IPS-18a (cell line): ENCODE results near the gene CCDC188.

Experiments
- H3K27ac ChIP-seq: one replicate; pipeline ENCODE4 v1.5.1; 2013; ENCODE audit warnings: low read length
- H3K27me3 ChIP-seq: one replicate; pipeline ENCODE4 v1.6.1; 2013; ENCODE audit warnings: mild to moderate bottlenecking, low read length; ENCODE audit not compliant: control insufficient read depth, insufficient read depth
- H3K36me3 ChIP-seq: one replicate; pipeline ENCODE4 v1.6.1; 2013; ENCODE audit warnings: low read depth, low read length; ENCODE audit not compliant: control insufficient read depth
- H3K4me1 ChIP-seq: one replicate; pipeline ENCODE4 v1.6.1; 2013; ENCODE audit warnings: low read depth, low read length; ENCODE audit not compliant: control insufficient read depth
- H3K4me3 ChIP-seq: one replicate; pipeline ENCODE4 v1.5.1; 2013; ENCODE audit warnings: low read length
- H3K9ac ChIP-seq: one replicate; pipeline ENCODE4 v1.6.1; 2013; ENCODE audit warnings: mild to moderate bottlenecking, low read length, moderate library complexity
- H3K9me3 ChIP-seq: one replicate; pipeline ENCODE4 v1.6.1; 2013; ENCODE audit warnings: low read depth, low read length; ENCODE audit not compliant: control insufficient read depth

The CCDC188 gene

DNA sequence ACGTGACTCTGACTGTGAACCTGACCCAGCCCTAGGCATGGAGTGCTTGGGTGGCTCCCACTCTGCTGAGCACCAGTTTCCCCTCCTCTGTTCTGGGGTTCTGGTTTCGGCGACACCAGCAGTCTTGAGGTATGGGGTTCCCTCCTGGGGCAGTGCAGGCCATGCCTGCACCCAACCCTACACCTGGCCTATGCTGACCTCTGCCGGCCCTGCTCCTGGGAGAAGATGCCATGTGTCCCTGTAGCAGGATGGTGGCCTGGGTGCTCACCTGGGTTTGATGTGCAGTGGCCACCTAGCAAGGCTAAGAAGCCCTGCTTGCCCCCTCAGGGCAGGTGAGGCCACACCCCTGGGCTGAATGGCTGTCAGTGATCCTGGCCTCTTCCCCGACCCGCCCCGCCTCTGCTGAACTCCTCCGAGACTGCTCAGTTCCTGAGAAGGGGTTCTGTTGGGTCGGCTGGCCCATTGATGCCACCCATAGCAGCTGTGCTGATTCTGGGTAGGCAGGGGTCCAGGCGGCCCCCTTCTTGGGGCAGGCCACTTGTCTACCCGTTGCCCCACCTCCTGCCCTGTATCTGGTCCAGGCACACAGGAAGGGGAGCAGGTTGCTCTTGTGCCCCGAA is 16.8 kb downstream of the CCDC188 start:
- no peaks in the 10 kb centered on the region for H3K9me3 ChIP-seq
- H3K27ac ChIP-seq = no peak overlapping the region
- no peaks in the 10 kb centered on the region for H3K4me1 ChIP-seq
- no peak overlapping the region for H3K9ac ChIP-seq
- no peaks in the 10 kb centered on the region for H3K27me3 ChIP-seq
- no peaks in the 10 kb centered on the region for H3K36me3 ChIP-seq
- H3K4me3 ChIP-seq = no peak overlapping the region

DNA sequence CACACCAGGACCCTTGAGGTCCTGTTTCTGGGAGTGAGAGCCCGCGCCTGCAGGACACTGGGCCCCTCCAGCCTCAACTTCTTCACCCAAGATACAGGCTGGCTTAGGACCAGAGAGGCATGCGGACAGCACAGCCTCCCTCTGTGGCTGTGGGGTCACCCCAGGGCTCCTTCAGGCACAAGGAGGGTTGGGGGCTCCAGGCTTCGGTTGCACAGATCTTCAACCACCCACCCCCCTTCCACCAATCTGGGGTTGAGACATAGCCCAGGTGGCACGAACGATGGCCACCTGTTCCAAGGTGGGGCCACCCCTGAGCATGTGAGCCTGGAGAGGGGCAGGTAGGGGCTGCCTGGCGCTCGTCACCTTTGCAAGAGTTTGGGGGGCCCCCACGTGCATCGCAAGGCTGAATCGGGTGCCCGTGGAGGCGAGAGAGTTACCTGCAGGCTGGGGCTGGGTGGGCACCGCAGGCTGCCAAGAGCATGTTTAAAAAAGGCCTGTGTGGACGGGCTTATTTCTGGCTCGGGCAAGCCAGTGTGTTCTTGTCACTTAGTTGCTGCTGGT is 18.1 kb downstream of the CCDC188 start:
- H3K4me1 ChIP-seq = no peaks in the 10 kb centered on the region
- H3K4me3 ChIP-seq = peak overlapping the region; percentile 65
- H3K27ac ChIP-seq = no peak overlapping the region
- H3K27me3 ChIP-seq = no peaks in the 10 kb centered on the region
- no peaks in the 10 kb centered on the region for H3K9me3 ChIP-seq
- H3K36me3 ChIP-seq = peaks cover 3% of the 10 kb centered on the region
- H3K9ac ChIP-seq = no peak overlapping the region

DNA sequence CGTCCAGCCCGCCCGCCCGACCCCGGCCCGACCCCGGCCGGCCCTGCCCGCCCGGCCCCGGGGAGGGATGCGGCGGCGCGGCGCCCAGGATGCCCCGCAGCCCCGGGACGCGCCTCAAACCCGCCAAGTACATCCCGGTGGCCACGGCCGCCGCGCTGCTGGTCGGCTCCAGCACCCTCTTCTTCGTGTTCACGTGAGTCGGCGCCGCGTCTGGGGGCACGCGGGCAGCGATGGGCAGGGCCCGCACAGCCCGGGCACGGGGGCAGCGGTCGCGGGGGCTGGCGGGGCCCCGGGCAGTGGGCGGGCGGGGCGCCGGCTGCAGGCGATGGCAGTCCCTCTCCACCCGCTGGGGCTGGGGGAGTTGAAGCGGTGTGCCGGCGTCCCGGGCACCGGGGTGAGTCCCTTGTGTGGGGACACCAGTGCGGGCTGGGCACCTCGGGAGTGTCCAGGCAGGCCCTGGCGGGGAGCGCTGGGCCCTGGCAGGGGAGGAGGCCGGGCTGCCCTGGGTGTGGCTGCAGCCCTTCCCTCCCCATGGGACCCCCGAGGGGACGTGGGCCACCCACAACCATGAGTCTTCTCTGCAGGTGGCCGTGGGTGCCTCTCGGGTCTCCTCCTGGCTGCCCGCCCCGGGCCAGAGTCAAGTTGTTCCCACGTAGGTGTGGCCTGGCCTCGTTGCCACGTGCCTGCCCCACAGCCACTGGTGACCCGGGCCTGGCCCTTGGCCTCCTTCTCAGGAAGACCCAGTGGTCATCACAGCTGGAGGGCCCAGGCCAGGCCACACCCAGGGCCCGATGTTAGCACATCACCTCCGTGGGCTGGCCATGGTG is 18.8 kb downstream of the CCDC188 start:
- Histone ChIP-seq H3K4me1 (no peaks in the 10 kb centered on the region), H3K9me3 (no peaks in the 10 kb centered on the region), H3K27ac (no peak overlapping the region), H3K36me3 (peaks cover 10% of the 10 kb centered on the region), H3K4me3 (peak overlapping the region; percentile 65), H3K27me3 (no peaks in the 10 kb centered on the region), H3K9ac (no peak overlapping the region)

DNA sequence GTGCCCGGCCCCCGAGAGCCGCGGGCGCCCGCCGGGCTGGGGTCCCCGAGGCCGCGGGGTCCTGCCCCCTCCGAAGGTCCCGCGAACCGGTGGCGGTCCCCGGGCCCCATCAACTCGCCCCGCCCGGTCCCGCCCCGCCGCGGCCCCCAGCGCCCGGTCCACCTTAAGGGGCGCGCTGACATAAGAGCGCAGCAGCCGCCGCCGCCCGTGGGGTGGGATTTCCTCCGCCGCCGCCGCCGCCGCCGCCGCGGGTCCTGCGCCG is 19.3 kb downstream of the CCDC188 start, which contains the start of gene ZDHHC8:
Gene ZDHHC8 (plus strand): TSS at position 208 of the 262 bp plus-strand sequence. CDS start 144 bp downstream, outside the sequence.
- Histone ChIP-seq H3K9me3 (no peaks in the 10 kb centered on the region), H3K27me3 (no peaks in the 10 kb centered on the region), H3K9ac (no peak within 1 kb of the TSS), H3K27ac (no peak within 1 kb of the TSS), H3K4me1 (no peaks in the 10 kb centered on the region), H3K4me3 (peak within 1 kb of the TSS; percentile 65), H3K36me3 (peaks cover 16% of the 10 kb centered on the region)

DNA sequence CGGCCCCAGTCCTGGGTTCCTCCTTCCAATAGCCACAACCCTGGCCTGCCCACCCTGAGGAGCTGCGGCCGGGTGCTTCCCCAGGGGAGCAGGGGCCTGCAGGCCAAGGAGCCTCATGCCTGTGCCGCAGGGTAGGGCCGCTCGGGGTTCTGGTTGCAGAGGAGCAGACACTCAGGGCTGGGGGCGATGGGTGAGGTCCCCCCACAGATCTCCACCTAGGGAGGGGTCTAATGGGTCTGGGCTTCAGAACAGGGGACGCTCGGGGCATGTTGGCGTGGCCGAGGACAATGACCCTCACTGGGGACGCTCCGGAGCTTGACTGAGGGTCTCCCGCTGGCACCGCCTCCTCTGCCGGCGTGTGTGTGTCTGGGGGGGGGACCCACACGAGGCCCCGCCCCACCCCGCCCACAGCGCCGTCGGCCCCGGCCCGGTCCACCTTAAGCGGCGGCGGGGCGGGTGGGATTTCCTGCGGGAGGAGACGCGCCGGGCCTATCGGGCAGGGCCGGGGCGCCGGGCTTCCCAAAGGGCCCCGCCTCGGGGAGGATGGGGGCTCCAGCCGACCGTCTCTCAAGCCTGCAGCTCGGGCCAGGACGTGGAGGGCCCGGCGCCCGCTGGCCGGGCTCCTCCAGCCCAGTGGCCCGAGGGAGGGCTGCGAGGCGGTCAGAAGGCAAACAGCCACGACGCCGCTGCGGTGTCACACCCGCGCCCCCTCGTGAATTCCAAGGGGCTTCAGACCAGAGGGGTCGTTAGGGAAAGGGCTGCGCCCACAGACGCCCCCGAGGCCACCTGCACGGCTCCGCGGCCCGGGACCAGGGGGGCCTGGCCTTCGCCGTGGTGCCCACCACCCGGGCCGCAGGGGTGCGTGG is 19.9 kb downstream of the CCDC188 start:
- Histone ChIP-seq H3K27me3 (no peaks in the 10 kb centered on the region), H3K4me3 (peak overlapping the region; percentile 55), H3K36me3 (peaks cover 22% of the 10 kb centered on the region), H3K9ac (no peak overlapping the region), H3K27ac (no peak overlapping the region), H3K4me1 (no peaks in the 10 kb centered on the region), H3K9me3 (no peaks in the 10 kb centered on the region)

DNA sequence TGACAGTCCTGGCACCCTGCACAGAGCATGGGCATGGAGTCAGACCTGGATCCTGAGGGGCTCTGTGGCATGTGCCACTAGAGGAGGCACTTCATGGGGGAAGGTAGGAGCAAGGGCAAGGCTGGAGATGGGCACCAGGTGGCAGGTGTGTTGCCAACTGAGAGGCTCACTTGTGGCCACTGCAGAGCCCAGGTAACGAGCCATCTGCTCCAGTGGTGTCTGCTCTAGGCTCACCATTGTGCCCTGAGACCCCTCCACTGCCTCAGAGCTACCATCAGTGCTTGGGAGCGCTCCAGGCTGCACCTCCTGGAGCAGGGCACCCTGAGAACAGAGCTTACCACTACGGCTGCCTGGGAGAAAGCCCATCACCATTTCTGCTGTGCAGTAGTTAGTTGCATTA is 20.5 kb downstream of the CCDC188 start:
- no peaks in the 10 kb centered on the region for H3K4me1 ChIP-seq
- H3K36me3 ChIP-seq = peaks cover 28% of the 10 kb centered on the region
- no peak overlapping the region for H3K9ac ChIP-seq
- H3K27me3 ChIP-seq = no peaks in the 10 kb centered on the region
- peak overlapping the region; percentile 55 for H3K4me3 ChIP-seq
- H3K9me3 ChIP-seq = no peaks in the 10 kb centered on the region
- H3K27ac ChIP-seq = no peak overlapping the region

DNA sequence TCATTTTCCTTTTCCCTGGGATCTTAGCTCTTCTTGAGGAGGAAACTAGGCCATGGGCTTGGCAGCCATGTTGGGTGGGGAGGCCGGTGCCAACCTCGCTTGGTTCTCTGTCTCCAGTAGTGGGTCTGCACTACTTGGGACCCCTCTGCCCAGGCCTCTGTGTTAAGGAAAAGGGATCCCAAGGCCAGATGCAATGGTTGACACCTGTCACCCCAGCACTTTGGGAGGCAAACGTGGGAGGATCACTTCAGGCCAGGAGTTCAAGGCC is 21.2 kb downstream of the CCDC188 start:
- Histone ChIP-seq H3K36me3 (peaks cover 34% of the 10 kb centered on the region), H3K4me1 (no peaks in the 10 kb centered on the region), H3K9ac (no peak overlapping the region), H3K27me3 (no peaks in the 10 kb centered on the region), H3K4me3 (no peak overlapping the region), H3K27ac (no peak overlapping the region), H3K9me3 (no peaks in the 10 kb centered on the region)

DNA sequence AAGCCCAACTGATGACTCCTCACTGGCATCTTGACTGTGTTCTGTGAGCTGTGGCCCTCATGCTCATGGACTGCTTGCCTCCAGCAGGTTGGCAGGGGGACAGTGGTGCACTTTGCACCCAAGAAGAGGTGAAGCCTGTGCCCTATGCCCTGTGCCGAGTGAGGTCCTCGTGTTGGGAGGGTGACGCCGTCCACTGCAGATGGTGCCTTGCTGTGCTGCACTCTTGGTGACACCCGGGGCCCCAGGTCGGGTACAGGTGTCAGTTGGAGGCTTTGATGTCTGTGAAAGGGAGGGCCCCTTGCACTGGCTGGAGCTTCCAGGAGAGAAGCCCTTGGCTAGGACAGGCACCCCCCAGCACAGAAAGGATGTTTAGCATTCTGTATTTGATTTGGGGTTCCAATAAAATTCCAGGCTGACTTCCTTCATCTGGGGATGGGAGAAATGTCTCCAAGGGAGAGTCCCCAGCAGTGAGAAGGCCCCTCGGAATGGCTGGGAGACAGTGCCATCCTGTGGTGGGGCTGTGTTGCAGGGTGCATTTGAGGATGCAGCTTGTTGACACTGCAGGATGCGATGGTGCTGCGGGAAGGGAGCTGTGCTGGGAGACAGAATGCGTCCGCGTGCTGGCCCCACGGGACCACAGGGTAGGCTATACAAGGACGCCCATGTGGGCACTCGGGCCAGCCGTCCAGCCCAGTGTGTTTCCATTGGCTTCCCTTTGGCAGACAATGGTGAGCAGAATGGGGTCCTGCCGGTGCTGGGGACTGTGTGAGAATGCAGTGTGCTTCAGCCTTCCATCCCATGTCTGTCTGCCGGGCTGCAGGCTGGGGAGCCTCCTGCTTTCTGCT is 21.7 kb downstream of the CCDC188 start:
- no peaks in the 10 kb centered on the region for H3K4me1 ChIP-seq
- H3K9ac ChIP-seq = no peak overlapping the region
- no peak overlapping the region for H3K4me3 ChIP-seq
- H3K27me3 ChIP-seq = no peaks in the 10 kb centered on the region
- H3K9me3 ChIP-seq = no peaks in the 10 kb centered on the region
- peaks cover 40% of the 10 kb centered on the region for H3K36me3 ChIP-seq
- H3K27ac ChIP-seq = no peak overlapping the region

DNA sequence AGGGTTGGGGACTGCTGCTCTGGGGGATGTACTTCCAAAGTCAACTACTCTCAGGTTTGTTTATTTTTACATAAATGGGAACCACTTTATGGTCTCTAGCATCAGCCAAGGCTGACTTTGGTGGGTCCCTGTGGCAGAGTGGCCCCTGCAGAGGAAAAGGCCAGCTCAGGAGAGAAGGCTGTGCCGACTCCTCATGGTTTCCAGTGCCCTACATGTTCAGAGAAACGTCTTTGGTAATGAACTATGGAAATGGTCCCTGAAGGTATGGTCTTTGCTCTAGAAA is 22.3 kb downstream of the CCDC188 start:
- H3K27me3 ChIP-seq = no peaks in the 10 kb centered on the region
- H3K4me1 ChIP-seq = no peaks in the 10 kb centered on the region
- H3K36me3 ChIP-seq = peaks cover 46% of the 10 kb centered on the region
- no peaks in the 10 kb centered on the region for H3K9me3 ChIP-seq
- H3K27ac ChIP-seq = no peak overlapping the region
- no peak overlapping the region for H3K4me3 ChIP-seq
- no peak overlapping the region for H3K9ac ChIP-seq

DNA sequence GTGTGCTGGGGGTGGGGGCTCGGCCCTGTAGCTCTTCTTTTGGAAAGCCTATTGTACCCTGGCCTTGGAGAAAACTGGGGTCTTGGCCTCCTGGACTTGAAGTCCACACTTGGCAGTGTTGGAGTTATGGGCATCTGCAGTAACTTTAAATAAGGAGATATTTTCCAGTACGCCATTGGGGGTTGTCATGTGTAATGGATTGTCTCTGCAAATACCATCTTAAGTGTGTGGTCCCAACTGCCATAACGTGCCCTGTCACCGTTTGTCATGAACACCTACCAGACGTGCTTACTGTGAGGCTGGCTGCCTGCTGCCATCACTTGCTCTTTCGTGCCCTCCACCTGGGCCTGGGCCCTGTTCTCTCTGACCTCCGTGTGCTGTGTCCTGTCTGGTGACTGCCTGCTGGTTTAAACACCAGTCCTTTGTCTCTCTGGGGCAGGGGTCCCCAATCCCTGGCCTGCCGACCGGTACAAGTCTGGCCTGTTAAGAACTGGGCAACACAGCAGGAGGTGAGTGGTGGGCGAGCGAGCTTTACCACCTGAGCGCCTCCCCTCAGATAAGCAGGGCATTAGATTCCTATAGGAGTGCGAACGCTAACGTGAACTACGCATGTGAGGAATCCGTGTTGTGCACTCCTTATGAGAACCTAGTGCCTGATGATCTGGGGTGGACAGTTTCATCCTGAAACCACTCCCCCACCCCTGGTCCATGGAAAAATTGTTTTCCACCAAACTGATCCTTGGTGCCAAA is 22.8 kb downstream of the CCDC188 start:
- Histone ChIP-seq H3K9ac (no peak overlapping the region), H3K4me3 (no peak overlapping the region), H3K27ac (no peak overlapping the region), H3K36me3 (peaks cover 48% of the 10 kb centered on the region), H3K27me3 (no peaks in the 10 kb centered on the region), H3K4me1 (no peaks in the 10 kb centered on the region), H3K9me3 (no peaks in the 10 kb centered on the region)
